Tibial nerve (tissue), 4 donors: ENCODE measurements around the gene BCAS1. TPM values are rescaled to one million over a fixed set of nuclear protein-coding genes. Genes with fewer than 3 reads are reported as not detected.

Experiments used
- DNase-seq, 2 donors: peaks; one replicate each; pipeline ENCODE4 v3.0.0-alpha.2; 2019; ENCODE audit warnings: low spot score in 2 of 2
- H3K27ac ChIP-seq, 4 donors: fragments of 200-600 bp; sonication (generic) in 3 of 4; one replicate each; pipeline ENCODE4 v1.5.1; 2017 to 2019; ENCODE audit warnings: mild to moderate bottlenecking in 1 of 4
- H3K27me3 ChIP-seq, 2 donors: fragments of 200-600 bp; sonication (generic) in 1 of 2; one replicate each; pipeline versions ENCODE4 v1.5.1 to v1.6.0; 2017 to 2019
- H3K36me3 ChIP-seq, 3 donors: fragments of 200-600 bp; sonication (generic); one replicate each; pipeline ENCODE4 v1.5.1; 2018 to 2019
- H3K4me1 ChIP-seq, 4 donors: fragments of 200-600 bp; sonication (generic) in 3 of 4; one replicate each; pipeline ENCODE4 v1.5.1; 2017 to 2019
- H3K4me3 ChIP-seq, 4 donors: fragments of 200-600 bp; sonication (generic) in 3 of 4; one replicate each; pipeline ENCODE4 v1.5.1; 2017 to 2019; ENCODE audit warnings: mild to moderate bottlenecking in 1 of 4, moderate library complexity in 1 of 4
- H3K9me3 ChIP-seq, 4 donors: fragments of 200-600 bp; sonication (generic) in 3 of 4; one replicate each; pipeline ENCODE4 v1.5.1; 2017 to 2019
- EP300 ChIP-seq, 2 donors: sonication (generic); formaldehyde crosslinking; IDR thresholded peaks; one replicate each; pipeline ENCODE4 v1.6.1; 2017; ENCODE audit warnings: antibody characterized with exemption in 2 of 2, mild to moderate bottlenecking in 1 of 2
- POLR2A ChIP-seq, 2 donors: fragments of 450-650 bp; IDR thresholded peaks; one replicate each; pipeline ENCODE4 v1.6.1; 2017; ENCODE audit warnings: antibody characterized with exemption in 2 of 2, mild to moderate bottlenecking in 2 of 2, moderate library complexity in 2 of 2
- WGBS, 2 donors: methylation state at CpG; one replicate each; pipeline ENCODE4 v1.1.5; 2018; 5-methylcytosine and 5-hydroxymethylcytosine counted together
- total RNA-seq, 4 donors: library from RNA; depleted of rRNA; stranded (reverse); fragments of >200 nt; gene quantifications; one replicate each; pipeline ENCODE4 v1.1.0, GENCODE V29; 2016
- TF ChIP-seq, protein P1 (sequence below), 5 experiments: fragments of 200-600 bp in 3 of 5; fragments of 450-650 bp in 2 of 5; sonication (generic) in 3 of 5; IDR thresholded peaks; one replicate each; pipeline ENCODE4 v1.5.1; 2016 to 2019; ENCODE audit warnings: antibody characterized with exemption in 5 of 5, mild to moderate bottlenecking in 3 of 5, moderate library complexity in 2 of 5

BCAS1 gene
- total RNA-seq, 4 donors from 2014 or later: 34.8 to 59.6 (median 47.1) TPM

DNA sequence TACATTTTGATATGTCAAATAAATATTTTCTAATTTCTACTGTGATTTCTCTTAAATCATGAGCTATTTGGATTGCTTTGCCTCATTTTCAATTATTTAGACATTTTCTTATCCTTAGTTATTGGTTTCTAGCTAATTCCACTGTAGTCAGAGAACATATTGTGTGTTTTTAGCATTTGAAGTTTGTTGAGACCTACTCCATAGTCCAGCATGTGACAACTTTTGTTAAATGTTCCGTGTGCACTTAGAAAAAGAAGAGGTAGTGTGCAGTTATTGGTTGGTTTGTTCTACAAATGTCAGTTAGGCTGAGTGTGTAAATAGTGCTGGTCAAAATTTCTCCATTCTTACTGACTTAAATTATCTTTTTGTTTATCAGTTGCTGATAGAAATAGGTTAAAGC, 138.8 kb downstream of the BCAS1 start:
- H3K27ac ChIP-seq: no peak overlapping the region
- no peak overlapping the region for H3K4me3 ChIP-seq
- 70 to 73% methylated on average over 1 of the region's 1 CpG for WGBS, 2 donors
- no peak for DNase-seq
- no peaks in the 10 kb centered on the region for H3K9me3 ChIP-seq
- no peaks in the 10 kb centered on the region for H3K27me3 ChIP-seq
- peaks cover 0 to 29% (median 21%) of the 10 kb centered on the region in 4 donors for H3K4me1 ChIP-seq
- H3K36me3 ChIP-seq: no peaks in the 10 kb centered on the region
- TF ChIP-seq, protein P1, sequence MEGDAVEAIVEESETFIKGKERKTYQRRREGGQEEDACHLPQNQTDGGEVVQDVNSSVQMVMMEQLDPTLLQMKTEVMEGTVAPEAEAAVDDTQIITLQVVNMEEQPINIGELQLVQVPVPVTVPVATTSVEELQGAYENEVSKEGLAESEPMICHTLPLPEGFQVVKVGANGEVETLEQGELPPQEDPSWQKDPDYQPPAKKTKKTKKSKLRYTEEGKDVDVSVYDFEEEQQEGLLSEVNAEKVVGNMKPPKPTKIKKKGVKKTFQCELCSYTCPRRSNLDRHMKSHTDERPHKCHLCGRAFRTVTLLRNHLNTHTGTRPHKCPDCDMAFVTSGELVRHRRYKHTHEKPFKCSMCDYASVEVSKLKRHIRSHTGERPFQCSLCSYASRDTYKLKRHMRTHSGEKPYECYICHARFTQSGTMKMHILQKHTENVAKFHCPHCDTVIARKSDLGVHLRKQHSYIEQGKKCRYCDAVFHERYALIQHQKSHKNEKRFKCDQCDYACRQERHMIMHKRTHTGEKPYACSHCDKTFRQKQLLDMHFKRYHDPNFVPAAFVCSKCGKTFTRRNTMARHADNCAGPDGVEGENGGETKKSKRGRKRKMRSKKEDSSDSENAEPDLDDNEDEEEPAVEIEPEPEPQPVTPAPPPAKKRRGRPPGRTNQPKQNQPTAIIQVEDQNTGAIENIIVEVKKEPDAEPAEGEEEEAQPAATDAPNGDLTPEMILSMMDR (IDR thresholded peaks at IDR 0.05): no peak
- TF ChIP-seq EP300 (IDR thresholded peaks at IDR 0.05): no peak
- TF ChIP-seq POLR2A (IDR thresholded peaks at IDR 0.05): no peak

- no peak for DNase-seq
- Histone ChIP-seq H3K36me3 (no peaks in the 10 kb centered on the region), H3K4me1 (peaks cover 0 to 35% (median 28%) of the 10 kb centered on the region in 4 donors), H3K4me3 (no peak overlapping the region), H3K9me3 (no peaks in the 10 kb centered on the region), H3K27me3 (no peaks in the 10 kb centered on the region), H3K27ac (peak overlapping the region in 1 of 4 donors; percentile 1)
- TF ChIP-seq POLR2A (IDR thresholded peaks at IDR 0.05): no peak
- TF ChIP-seq, protein P1 (IDR thresholded peaks at IDR 0.05): no peak
- no peak for TF ChIP-seq EP300 (IDR thresholded peaks at IDR 0.05)
- 71 to 72% methylated on average over 3 of the region's 3 CpGs for WGBS, 2 donors
Measured at GRCh38 chr20:53930651-53931504, 139.5 kb downstream of the BCAS1 start.

- Histone ChIP-seq H3K27me3 (no peaks in the 10 kb centered on the region), H3K27ac (peak overlapping the region in 1 of 4 donors; percentile 43), H3K36me3 (no peaks in the 10 kb centered on the region), H3K4me1 (peaks cover 0 to 34% (median 28%) of the 10 kb centered on the region in 4 donors), H3K9me3 (no peaks in the 10 kb centered on the region), H3K4me3 (no peak overlapping the region)
- DNase-seq: no peak
- 86 to 92% methylated on average over 6 of the region's 6 CpGs for WGBS, 2 donors
- TF ChIP-seq POLR2A (IDR thresholded peaks at IDR 0.05): no peak
Measured at GRCh38 chr20:53929974-53930650, 140.3 kb downstream of the BCAS1 start.

GRCh38 chr20:53929399-53929798, 141.0 kb downstream of the BCAS1 start:
- H3K27ac ChIP-seq: no peak overlapping the region
- TF ChIP-seq, protein P1 (IDR thresholded peaks at IDR 0.05): no peak
- TF ChIP-seq POLR2A (IDR thresholded peaks at IDR 0.05): no peak
- no peak for TF ChIP-seq EP300 (IDR thresholded peaks at IDR 0.05)
- peaks cover 0 to 27% (median 22%) of the 10 kb centered on the region in 4 donors for H3K4me1 ChIP-seq
- H3K36me3 ChIP-seq: no peaks in the 10 kb centered on the region
- 81 to 85% methylated on average over 2 of the region's 2 CpGs for WGBS, 2 donors
- H3K27me3 ChIP-seq: no peaks in the 10 kb centered on the region
- no peak for DNase-seq
- H3K9me3 ChIP-seq: no peaks in the 10 kb centered on the region
- no peak overlapping the region for H3K4me3 ChIP-seq

GRCh38 chr20:53927990-53928389, 142.4 kb downstream of the BCAS1 start:
- WGBS, 2 donors: 82 to 83% methylated on average over 7 of the region's 7 CpGs
- Histone ChIP-seq H3K27me3 (no peaks in the 10 kb centered on the region), H3K4me1 (peaks cover 0 to 31% (median 22%) of the 10 kb centered on the region in 4 donors), H3K4me3 (no peak overlapping the region), H3K27ac (no peak overlapping the region), H3K9me3 (no peaks in the 10 kb centered on the region), H3K36me3 (no peaks in the 10 kb centered on the region)
- TF ChIP-seq POLR2A (IDR thresholded peaks at IDR 0.05): no peak
- TF ChIP-seq, protein P1 (IDR thresholded peaks at IDR 0.05): no peak
- no peak for TF ChIP-seq EP300 (IDR thresholded peaks at IDR 0.05)
- no peak for DNase-seq
